GM18508 (cell line): ENCODE data around the gene FAR2.

ENCODE experiments used
- ATAC-seq: cut with Tn5 transposase; IDR thresholded peaks from one replicate; pipeline ENCODE4 v1.9.1; 2021; ENCODE audit warnings: moderate number of reproducible peaks; ENCODE audit not compliant: insufficient read depth, unreplicated experiment

FAR2 gene

GRCh38 chr12:29310899-29311298, 161.8 kb downstream of the FAR2 start:
- no peak for ATAC-seq

GRCh38 chr12:29314416-29314815, 165.3 kb downstream of the FAR2 start:
- no peak for ATAC-seq

- ATAC-seq = no peak
These were observed 167.7 kb downstream of the FAR2 start for GRCh38 chr12:29316752-29317151.

- peak; percentile 98 for ATAC-seq
These were observed 168.7 kb downstream of the FAR2 start for GRCh38 chr12:29317556-29318363.

GRCh38 chr12:29320295-29321085, 171.4 kb downstream of the FAR2 start:
- no peak for ATAC-seq

- ATAC-seq = no peak
These were observed 173.1 kb downstream of the FAR2 start for GRCh38 chr12:29322157-29322556.

GRCh38 chr12:29329411-29329810, 180.3 kb downstream of the FAR2 start:
- no peak for ATAC-seq

- no peak for ATAC-seq
These were observed 184.1 kb downstream of the FAR2 start for GRCh38 chr12:29333178-29333577.

- ATAC-seq = no peak
These were observed 185.9 kb downstream of the FAR2 start for GRCh38 chr12:29334937-29335336.

GRCh38 chr12:29337325-29337724, 188.2 kb downstream of the FAR2 start:
- no peak for ATAC-seq

GRCh38 chr12:29343022-29343799, 194.1 kb downstream of the FAR2 start:
- ATAC-seq = no peak

- no peak for ATAC-seq
These were observed 197.8 kb downstream of the FAR2 start for GRCh38 chr12:29346769-29347421.

- ATAC-seq = no peak
These were observed 201.0 kb downstream of the FAR2 start for GRCh38 chr12:29350080-29350479.

GRCh38 chr12:29354954-29355353, 205.9 kb downstream of the FAR2 start:
- no peak for ATAC-seq

- no peak for ATAC-seq
These were observed 216.0 kb downstream of the FAR2 start for GRCh38 chr12:29365091-29365490.

- ATAC-seq = no peak
These were observed 224.9 kb downstream of the FAR2 start for GRCh38 chr12:29374012-29374411.

- no peak for ATAC-seq
These were observed 225.8 kb downstream of the FAR2 start for GRCh38 chr12:29374913-29375312.

- ATAC-seq = no peak
These were observed 227.0 kb downstream of the FAR2 start for GRCh38 chr12:29376118-29376517.

GRCh38 chr12:29380536-29381523, 231.8 kb downstream of the FAR2 start, which contains the start of gene ERGIC2:
Gene ERGIC2, minus strand, starts transcription at chr12:29381172. Its CDS starts 9,539 bp downstream, at chr12:29371633.
- ATAC-seq = peak; percentile 96
